HG02571 (cell line): ENCODE results near the gene INSM1.

Source experiments
- ATAC-seq: cut with Tn5 transposase; IDR thresholded peaks from one replicate; pipeline ENCODE4 v1.9.1; 2021; ENCODE audit warnings: mild to moderate bottlenecking, moderate library complexity; ENCODE audit not compliant: unreplicated experiment

Gene INSM1

GRCh38 chr20:20417876-20418676, 50.2 kb downstream of the INSM1 start:
- ATAC-seq = no peak
